GM18517 (cell line): ENCODE data around the gene SPO11.

Experiments
- ATAC-seq: cut with Tn5 transposase; IDR thresholded peaks from one replicate; pipeline ENCODE4 v1.9.1; 2021; ENCODE audit warnings: mild to moderate bottlenecking, moderate library complexity; ENCODE audit not compliant: unreplicated experiment

SPO11 gene

DNA sequence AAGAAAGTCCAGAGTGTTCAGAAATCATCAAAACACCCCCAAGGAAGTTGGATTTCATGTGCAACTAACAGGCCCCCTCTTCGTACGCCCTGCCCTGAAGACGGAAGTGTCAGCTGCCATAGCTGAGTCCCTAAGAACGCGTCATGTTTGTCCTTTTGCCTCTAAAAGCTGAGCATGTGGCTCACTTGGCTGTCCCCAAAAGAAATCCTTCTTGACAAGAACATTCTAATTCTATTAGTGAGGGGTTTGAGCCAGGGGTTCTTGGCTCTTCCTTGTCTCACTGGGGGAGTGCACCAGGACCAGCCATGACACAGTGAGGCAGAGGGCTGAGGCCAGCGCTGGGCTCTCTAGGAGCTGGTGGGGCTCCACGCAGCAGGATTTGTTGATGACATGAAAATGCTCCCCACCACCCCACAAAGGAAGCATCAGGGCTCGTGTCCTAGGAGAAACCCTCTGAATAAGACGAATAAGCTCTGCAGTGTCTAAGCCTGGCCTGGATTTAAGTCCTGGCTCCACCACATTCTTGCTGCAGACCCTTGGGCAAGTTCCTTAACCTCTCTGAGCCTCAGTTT, 20.0 kb upstream of the SPO11 start:
- no peak for ATAC-seq

DNA sequence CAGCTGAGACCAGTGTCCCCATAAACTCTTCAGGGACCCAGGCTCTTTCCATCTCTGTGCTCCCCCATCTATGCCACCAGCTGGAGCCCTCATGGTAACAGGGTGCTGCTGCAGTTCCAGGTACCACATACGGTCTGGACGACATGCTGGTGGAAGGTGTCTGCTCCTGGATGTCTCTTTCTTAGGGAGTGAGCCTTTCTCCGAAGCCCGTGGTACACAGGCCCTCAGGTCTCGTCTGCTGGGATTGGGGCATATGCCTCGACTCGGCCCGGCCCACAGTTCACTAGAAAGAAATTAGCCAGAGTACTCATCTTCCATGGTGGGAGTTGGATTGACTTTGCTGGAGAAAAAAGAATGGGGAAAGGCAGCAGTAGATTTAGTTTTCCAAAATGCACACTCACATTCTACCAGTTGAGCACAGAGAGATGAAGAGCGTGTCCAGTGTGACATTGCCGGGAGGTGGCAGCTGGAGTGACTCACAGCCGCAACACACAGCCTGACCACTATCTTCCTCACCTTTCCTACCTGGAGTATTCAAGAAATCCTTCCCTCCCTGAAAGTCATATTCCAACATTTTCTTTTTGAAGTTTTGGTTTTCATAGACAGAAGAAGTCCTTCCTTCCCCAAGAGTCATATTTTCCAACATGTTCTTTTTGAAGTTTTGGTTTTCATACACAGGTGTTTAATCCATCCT, 18.6 kb upstream of the SPO11 start:
- no peak for ATAC-seq

- no peak for ATAC-seq
Observed at GRCh38 chr20:57312138-57312537, 17.5 kb upstream of the SPO11 start.

- ATAC-seq: no peak
Observed at GRCh38 chr20:57313230-57313629, 16.4 kb upstream of the SPO11 start.

GRCh38 chr20:57313951-57314350, 15.7 kb upstream of the SPO11 start:
- ATAC-seq: no peak

DNA sequence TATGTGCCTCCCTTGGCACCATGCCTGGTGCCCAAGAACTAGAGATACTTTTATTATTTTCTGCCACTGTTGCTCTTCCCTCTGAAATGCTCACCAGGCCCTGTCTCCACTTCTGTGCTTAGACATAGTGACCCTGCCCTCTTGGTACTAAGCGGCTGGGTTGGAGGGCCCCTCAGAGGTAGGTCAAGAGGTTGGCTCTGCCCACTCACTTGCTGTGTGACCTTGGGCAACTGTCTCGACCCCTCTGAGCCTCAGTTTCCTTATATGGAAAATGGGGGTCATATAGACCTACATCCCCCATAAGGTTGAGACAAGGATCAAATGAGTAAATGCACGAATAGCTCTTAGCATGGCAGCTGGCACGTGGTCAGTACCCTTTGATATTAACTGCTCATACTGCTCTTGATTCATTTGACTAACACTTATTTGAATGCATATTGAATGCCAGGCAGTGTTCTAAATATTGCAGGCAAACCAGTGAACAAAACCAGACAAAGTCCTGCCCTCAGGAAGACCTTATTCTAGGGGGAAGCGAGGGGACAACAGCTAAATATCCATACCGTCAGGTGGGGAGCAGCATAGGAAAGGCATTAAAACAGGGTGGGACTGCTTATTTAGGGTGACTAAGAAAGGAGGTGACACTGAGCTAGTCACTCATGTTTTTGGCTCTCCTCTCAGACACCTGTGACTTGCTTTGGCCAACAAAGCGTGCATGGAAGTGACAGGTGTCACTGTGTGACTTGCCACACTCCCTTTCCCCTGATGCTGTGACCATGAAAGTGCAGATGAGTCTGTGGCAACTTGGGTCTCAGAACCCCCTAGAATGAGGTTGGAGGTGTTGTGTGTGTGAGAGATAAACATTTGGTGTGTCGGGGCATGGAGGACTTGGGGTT, 14.3 kb upstream of the SPO11 start:
- no peak for ATAC-seq

DNA sequence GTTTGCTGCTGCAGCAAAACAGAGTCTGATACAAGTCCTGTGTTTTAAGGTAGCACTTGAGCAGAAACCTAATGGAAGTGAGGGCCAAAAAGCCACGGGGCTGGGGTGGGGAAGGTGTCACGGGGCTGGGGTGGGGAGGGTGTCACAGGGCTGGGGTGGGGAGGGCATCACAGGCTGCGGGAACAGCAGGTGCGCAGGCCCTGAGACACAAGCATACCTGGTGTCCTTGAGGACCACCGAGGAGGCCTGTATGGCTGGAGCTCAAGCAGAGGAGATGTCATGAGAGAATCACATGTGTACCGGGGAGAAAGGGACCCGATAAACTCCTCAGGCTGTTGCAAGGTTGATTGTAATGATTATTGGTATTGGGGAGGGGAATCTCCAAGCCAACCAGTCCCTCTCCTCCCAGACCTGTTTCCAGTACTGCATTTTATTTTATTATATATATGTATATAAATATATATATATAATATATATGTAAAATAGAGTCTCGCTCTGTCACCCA, 13.6 kb upstream of the SPO11 start:
- ATAC-seq: no peak

DNA sequence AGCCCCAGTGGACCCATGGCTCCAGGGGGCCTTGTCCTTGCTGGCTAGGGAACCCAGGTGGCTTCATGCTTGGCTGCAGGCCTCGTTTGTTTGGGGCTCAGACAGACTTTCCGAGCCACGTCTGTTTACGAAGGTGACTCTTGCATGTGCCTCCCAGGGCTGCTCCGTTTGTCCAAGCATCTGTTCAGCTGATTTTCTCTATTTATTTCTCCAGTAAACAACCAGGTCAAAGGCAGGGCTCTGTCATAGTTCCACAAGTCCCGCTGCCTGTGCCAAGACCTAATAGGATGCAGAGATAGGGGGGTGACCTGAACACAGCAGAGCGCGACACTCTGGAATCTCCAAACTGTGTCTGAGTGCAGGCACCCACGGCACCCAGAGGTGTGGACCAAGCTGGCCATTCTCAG, 12.8 kb upstream of the SPO11 start:
- no peak for ATAC-seq

DNA sequence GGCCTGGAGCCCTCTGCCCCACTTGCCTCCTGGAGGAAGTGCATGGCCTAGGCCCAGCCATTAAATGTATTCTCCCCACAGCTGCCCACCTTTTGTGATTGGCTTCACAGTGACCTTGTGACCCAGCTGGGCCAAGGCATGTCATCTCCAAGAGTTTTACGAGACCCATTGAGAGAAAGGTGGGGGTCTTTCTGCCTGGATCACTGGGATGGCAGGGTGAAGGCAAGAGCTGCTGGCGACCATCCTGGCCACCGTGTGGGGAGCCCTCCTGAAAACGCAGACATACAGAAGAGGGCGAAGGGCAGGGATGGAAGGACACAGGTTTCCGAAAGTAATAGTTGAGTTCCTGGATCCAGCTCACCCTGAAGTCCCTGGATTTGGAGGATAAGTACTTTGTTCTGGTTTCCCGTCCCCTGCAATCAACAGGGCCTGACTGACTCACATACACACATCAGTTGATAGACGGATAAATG, 12.3 kb upstream of the SPO11 start:
- ATAC-seq: no peak

GRCh38 chr20:57317789-57318371, 11.7 kb upstream of the SPO11 start:
- no peak for ATAC-seq

DNA sequence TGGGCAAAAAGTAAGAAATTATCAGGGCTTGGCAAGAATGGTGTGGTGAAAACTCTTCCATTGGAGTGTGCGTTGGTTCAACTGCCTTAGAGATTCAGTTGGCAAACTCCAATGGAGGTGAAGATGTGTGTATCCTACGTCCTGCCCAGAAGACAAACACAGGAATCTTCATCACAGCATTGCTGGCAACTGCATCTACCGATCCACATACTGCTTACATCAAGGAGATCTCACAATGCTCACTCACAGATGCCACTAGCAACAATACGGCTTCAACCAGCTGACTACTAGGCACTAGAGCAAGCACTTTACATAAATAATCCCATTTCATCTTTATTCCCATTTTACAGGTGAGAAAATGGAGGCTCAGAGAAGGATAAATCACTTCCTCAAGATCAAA, 10.0 kb upstream of the SPO11 start:
- no peak for ATAC-seq

- no peak for ATAC-seq
Observed at GRCh38 chr20:57320358-57320757, 9.2 kb upstream of the SPO11 start.

- no peak for ATAC-seq
Observed at GRCh38 chr20:57321142-57321541, 8.5 kb upstream of the SPO11 start.

DNA sequence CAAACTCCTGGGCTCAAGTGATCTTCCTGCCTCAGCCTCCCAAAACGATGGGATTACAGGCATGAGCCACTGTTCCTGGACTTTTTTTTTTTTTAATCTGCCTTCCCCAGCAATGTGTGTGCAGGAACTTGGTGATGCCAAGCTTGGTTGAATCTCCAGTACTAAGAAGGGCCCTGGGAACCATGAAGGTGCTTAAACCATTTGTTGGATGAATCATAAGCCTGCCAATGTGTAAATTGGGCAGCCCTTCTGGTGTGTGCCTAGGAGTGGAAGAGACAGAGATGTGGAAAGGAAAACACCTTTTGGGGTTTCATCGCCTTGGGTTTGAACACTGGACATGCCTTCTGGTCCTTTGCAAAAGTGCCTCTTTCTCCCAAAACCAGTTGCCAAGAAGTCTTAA, 7.1 kb upstream of the SPO11 start:
- no peak for ATAC-seq

DNA sequence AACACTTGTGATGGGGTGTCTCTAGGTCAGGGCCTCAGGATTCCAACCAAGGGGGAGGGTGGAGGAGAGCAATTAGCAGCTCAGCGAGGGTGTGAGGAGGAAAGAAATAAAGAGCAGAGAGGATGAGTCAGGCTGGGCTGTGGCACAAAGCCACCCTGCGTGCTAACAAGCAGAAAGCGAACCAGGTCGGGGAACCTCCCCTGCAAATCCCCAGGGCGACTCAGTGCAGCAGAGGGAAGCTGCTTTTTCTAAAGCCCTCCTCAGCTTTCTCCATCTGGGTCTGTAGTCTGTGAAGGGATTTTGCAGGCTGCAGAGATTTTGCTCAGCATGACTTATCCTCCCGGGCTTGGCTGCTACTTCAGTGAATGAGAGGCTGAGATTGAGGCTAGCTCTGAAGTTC, 6.6 kb upstream of the SPO11 start:
- no peak for ATAC-seq

DNA sequence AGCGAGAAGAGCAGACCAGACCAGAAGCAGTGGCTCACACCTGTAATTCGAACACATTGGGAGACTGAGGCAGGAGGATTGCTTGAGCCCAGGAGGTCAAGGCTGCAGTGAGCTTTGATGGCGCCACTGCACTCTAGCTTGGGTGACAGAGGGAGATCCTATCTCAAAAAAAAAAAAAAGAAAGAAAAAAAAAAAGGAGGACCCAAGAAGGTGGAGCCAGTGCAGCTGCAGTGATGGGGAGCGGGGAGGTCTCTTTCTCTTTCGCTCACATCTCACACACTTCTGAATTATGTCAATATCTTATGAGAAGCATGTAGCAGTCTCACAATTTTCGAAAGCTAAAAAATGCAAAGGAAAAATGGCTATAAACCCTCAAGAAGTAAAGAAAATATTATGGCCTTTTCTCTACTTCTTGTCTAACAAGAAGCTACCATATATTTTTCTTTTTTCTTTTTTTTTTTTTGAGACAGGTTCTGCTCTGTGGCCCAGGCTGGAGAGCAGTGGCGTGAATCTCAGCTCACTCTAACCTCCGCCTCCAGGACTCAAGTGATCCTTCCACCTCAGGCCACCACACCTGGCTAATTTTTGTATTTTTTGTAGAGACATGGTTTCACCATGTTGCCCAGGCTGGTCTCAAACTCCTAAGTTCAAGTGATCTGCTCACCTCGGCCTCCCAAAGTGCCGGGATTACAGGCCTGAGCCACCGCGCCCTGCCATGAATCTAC, 3.8 kb upstream of the SPO11 start:
- no peak for ATAC-seq

DNA sequence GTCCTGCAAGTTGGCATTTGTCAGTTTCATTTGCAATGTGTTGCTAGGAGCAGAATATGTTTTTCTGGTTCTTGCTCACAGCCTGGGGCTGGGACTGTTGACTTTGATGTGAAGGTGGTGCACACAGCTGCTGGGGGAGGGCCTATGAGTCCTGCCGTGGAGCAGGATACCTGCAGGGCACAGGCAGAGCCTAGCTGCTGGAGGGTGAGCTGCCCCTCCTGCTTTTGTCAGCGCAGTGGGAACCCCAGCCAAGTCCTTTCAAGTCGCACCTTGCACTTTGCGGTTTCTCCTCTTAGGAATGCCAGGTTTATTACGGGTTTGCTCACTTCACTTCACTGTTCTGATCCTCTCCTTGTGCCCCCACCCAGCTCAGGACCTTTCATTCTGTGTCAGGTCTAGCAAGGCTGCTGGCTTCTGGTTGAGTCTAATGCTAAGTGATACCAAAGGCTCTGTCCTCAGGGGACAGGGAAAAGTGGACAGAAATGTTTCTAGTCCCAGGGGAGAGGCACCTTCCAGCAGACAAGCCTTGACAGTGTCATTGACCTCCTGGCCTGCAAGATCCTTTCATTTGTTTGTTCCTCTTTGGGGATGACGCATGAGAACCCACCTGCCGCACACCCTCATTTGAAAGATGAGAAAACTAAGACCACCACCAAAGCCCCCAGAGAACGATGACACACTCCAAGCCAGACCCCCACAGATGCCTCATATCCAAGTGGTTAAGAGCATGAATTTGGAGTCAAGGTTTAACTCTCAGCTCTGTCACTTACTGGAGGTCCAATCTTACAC, 2.7 kb upstream of the SPO11 start:
- no peak for ATAC-seq

DNA sequence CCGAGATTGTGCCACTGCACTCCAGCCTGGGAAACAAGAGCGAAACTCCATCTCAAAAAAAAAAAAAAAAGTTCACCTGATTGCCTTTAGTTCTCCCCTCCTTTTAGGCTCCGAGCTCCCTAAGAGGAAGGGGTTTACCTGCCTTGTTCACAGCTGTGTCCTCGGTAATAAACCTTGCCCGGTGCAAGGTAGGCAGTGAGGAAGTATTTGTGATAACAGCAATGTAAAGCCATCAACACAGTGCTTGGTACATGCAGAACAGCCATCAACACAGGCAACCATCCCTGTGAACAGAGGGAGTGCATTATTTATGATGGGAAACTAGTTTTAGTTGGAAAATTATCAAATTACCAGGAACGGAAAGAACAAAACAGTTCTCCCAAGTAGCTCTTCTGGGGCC, 1.8 kb upstream of the SPO11 start:
- ATAC-seq: no peak

DNA sequence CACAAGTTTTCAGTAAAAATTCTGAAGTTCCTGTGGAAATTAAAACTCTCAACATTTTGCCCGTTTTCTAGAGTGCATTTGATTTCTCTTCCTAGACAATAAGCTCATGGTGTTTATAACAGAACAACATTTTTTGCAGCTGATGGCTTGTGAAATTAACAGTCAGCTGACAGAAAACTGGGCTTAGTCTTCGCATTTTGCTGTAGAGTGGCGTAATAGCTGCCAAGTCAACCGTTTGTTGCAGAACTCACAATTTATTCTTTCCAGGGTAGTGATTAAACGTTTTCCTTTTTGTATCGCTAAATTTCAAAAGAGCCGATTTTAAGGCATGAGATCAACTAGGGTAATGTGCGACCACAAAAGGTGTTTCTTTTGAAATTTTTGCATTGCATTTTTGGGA, 1.4 kb downstream of the SPO11 start:
- ATAC-seq: no peak
